ENCODE measurements around the gene STK36.

The STK36 gene

DNA sequence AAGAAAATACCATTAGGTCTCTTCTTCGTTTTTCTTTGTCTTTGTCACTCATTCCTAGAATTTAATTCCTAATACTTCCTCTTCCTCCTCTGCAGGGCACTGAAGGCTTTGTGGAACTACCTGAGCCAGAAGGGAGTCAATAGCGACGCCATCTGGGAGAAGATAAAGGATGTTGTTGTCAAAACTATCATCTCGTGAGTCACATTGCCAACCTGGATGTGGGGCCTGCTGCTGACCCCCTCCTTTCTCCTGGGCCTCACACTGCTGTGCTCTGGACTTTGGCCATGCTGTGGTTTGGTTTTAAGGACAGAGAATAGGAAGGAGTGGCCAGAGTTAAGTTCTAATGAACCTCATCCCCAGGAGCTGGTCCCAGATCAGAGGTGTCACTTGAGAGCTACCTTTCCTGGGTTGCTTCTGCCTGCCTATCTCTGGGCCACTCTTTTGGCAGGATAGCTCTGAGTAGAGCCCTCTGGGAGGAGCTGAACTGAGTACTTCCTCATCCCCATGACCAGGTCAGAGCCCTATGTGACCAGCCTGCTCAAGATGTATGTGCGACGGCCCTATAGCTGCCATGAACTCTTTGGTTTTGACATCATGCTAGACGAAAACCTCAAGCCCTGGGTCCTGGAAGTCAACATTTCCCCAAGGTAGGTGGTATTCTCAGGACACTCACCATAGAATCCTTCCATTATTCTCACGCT lies 77.0 kb downstream of the STK36 start:
- no peak for DNase-seq
